MCF 10A (cell line): ENCODE data around the gene CNNM4. TPM values are rescaled to one million over a fixed set of nuclear protein-coding genes. Genes with fewer than 3 reads are reported as not detected.
A peak's percentile ranks its signal among the peaks of the same experiment; 100 is the strongest.

Experiments used
- BruUV-seq: library from RNA; stranded (reverse); fragments of 400-500 nt; replicated peaks from 2 replicates; lab custom pipeline; 2021; lab: Mats Ljungman, UMichigan
- CTCF ChIA-PET: fragments of 300-600 bp; sonication (Branson Sonifier 250); formaldehyde crosslinking; extraction: SDS; loops from one replicate; lab custom pipeline; 2021; ENCODE audit warnings: antibody characterized with exemption, inconsistent platforms; lab: Yijun Ruan, JAX
- POLR2A ChIA-PET: fragments of 300-600, 350-650 bp; sonication (Branson Sonifier 250); formaldehyde crosslinking; extraction: SDS; loops from one replicate; lab custom pipeline; 2020; ENCODE audit warnings: antibody characterized with exemption, inconsistent platforms; lab: Yijun Ruan, JAX
- DNase-seq: peaks from one replicate; pipeline ENCODE4 v3.0.0-alpha.2; 2018; ENCODE audit not compliant: unreplicated experiment
- H3K27ac Mint-ChIP-seq: one replicate; pipeline ENCODE4 v1.8.0; 2022; ENCODE audit warnings: mild to moderate bottlenecking, low read depth, mixed read lengths; ENCODE audit not compliant: unreplicated experiment
- H3K27me3 Mint-ChIP-seq: one replicate; pipeline ENCODE4 v1.8.0; 2022; ENCODE audit warnings: mixed read lengths; ENCODE audit not compliant: insufficient read depth, unreplicated experiment
- H3K36me3 Mint-ChIP-seq: one replicate; pipeline ENCODE4 v1.8.0; 2022; ENCODE audit warnings: mild to moderate bottlenecking, moderate library complexity, mixed read lengths; ENCODE audit not compliant: insufficient read depth, unreplicated experiment
- H3K4me1 Mint-ChIP-seq: one replicate; pipeline ENCODE4 v1.8.0; 2022; ENCODE audit warnings: mixed read lengths; ENCODE audit not compliant: insufficient read depth, unreplicated experiment
- H3K4me3 Mint-ChIP-seq: one replicate; pipeline ENCODE4 v1.8.0; 2022; ENCODE audit warnings: mild to moderate bottlenecking, moderate library complexity, mixed read lengths; ENCODE audit not compliant: unreplicated experiment
- H3K9me3 Mint-ChIP-seq: one replicate; pipeline ENCODE4 v1.8.0; 2022; ENCODE audit warnings: mixed read lengths; ENCODE audit not compliant: unreplicated experiment
- intact Hi-C: fragments of 100-400 bp; cut with micrococcal nuclease; formaldehyde crosslinking; loops from 2 replicates; pipeline ENCODE4 v1.14.1; 2022
- total RNA-seq: library from RNA; stranded (reverse); gene quantifications from 2 replicates; pipeline ENCODE4 v1.2.3, GENCODE V29; 2022
- TF ChIP-seq, protein P1 (sequence below): fragments of 200-600 bp; IDR thresholded peaks from one replicate; pipeline ENCODE4 v1.8.0; 2022; ENCODE audit warnings: antibody characterized with exemption, mild to moderate bottlenecking; ENCODE audit not compliant: unreplicated experiment

Gene CNNM4
- total RNA-seq, 1 experiment from 2014 or later: 5.0 TPM

- H3K36me3 Mint-ChIP-seq: no peaks in the 10 kb centered on the region
- no peak overlapping the region for H3K4me3 Mint-ChIP-seq
- no TSS peak for BruUV-seq
- H3K4me1 Mint-ChIP-seq: no peaks in the 10 kb centered on the region
- DNase-seq: no peak
- intact Hi-C loops: no loop called here
- no peaks in the 10 kb centered on the region for H3K9me3 Mint-ChIP-seq
- ChIA-PET CTCF (interaction anchor here (0.5 to 2.6 kb wide), 17 partner anchors 10 to 387 kb away, joined by 3 to 16 read pairs (median 4); no protein-coding TSS in a partner anchor), POLR2A (no interaction called here)
- no peak overlapping the region for H3K27ac Mint-ChIP-seq
- H3K27me3 Mint-ChIP-seq: no peaks in the 10 kb centered on the region
- TF ChIP-seq, protein P1, sequence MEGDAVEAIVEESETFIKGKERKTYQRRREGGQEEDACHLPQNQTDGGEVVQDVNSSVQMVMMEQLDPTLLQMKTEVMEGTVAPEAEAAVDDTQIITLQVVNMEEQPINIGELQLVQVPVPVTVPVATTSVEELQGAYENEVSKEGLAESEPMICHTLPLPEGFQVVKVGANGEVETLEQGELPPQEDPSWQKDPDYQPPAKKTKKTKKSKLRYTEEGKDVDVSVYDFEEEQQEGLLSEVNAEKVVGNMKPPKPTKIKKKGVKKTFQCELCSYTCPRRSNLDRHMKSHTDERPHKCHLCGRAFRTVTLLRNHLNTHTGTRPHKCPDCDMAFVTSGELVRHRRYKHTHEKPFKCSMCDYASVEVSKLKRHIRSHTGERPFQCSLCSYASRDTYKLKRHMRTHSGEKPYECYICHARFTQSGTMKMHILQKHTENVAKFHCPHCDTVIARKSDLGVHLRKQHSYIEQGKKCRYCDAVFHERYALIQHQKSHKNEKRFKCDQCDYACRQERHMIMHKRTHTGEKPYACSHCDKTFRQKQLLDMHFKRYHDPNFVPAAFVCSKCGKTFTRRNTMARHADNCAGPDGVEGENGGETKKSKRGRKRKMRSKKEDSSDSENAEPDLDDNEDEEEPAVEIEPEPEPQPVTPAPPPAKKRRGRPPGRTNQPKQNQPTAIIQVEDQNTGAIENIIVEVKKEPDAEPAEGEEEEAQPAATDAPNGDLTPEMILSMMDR: no peak
Observed at GRCh38 chr2:96799623-96799935, 38.9 kb downstream of the CNNM4 start.

- H3K27me3 Mint-ChIP-seq: no peaks in the 10 kb centered on the region
- no peaks in the 10 kb centered on the region for H3K4me1 Mint-ChIP-seq
- no peak overlapping the region for H3K27ac Mint-ChIP-seq
- no peak for DNase-seq
- ChIA-PET POLR2A (interaction anchor here (0.5 to 1.0 kb wide), 4 partner anchors 15 to 198 kb away, joined by 3 to 4 read pairs (median 4); no protein-coding TSS in a partner anchor), CTCF (interaction anchor here (0.5 to 2.6 kb wide), 35 partner anchors 9 to 664 kb away, joined by 3 to 16 read pairs (median 4); no protein-coding TSS in a partner anchor)
- intact Hi-C loops: loop anchor here (1.0 to 10.0 kb wide), 3 partner anchors 40 to 183 kb away; partner anchors contain the start of gene CNNM4
- H3K9me3 Mint-ChIP-seq: no peaks in the 10 kb centered on the region
- BruUV-seq: no TSS peak
- no peak overlapping the region for H3K4me3 Mint-ChIP-seq
- TF ChIP-seq, protein P1: no peak
- H3K36me3 Mint-ChIP-seq: no peaks in the 10 kb centered on the region
Observed at GRCh38 chr2:96800061-96801004, 39.6 kb downstream of the CNNM4 start.

DNA sequence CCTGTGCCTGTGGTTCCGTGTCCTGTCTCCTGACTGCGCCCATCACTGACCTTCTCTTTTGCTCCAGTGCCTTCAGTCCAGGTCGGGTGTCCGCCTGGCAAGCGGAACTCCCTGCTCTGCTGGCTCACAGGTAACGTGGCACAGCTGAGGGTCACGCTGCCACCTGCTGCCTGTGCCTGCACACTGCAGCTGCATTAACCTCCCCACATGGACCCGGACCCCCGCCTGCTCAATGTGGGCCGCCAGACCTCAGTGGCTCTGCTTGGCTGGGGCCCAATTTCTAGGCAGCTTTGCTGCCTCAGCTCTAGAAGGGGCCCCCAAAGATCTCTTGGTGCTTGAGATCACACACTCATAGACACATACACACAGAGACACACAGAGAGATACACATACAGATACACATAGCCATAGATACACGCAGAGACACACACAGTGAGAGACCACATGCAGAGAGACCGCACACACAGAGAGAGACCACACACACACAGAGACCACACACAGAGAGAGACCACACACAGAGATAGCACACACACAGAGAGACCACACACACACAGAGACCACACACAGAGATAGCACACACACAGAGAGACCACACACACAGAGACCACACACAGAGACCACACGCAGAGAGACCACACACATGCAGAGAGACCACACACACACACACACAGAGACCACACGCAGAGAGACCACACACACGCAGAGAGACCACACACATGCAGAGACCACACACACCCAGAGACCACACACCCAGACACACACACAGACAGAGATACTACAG lies 40.5 kb downstream of the CNNM4 start:
- no peaks in the 10 kb centered on the region for H3K4me1 Mint-ChIP-seq
- CTCF ChIA-PET: interaction anchor here (0.6 to 2.6 kb wide), 23 partner anchors 8 to 262 kb away, joined by 3 to 16 read pairs (median 4); no protein-coding TSS in a partner anchor
- no peak overlapping the region for H3K4me3 Mint-ChIP-seq

More for the DNA sequence above, 40.5 kb downstream of the CNNM4 start:
- BruUV-seq: no TSS peak
- DNase-seq: peak; percentile 64
- Mint-ChIP-seq H3K9me3 (no peaks in the 10 kb centered on the region), H3K36me3 (no peaks in the 10 kb centered on the region), H3K27me3 (no peaks in the 10 kb centered on the region), H3K27ac (no peak overlapping the region)
- TF ChIP-seq, protein P1: peak; percentile 92
- POLR2A ChIA-PET: interaction anchor here (0.5 to 1.0 kb wide), 4 partner anchors 14 to 199 kb away, joined by 3 to 4 read pairs (median 4); no protein-coding TSS in a partner anchor
- intact Hi-C loops: loop anchor here (1.0 to 10.0 kb wide), 3 partner anchors 41 to 184 kb away; partner anchors contain the start of gene CNNM4
